GM18517 (cell line): ENCODE data around the gene PAPSS1.
A peak's percentile ranks its signal among the peaks of the same experiment; 100 is the strongest.
"Not testable (repeated sequence)": the region's sequence is repeated elsewhere in the genome, so short reads cannot be mapped to it uniquely, and the experiment has no call there.

ENCODE experiments used
- ATAC-seq: cut with Tn5 transposase; IDR thresholded peaks from one replicate; pipeline ENCODE4 v1.9.1; 2021; ENCODE audit warnings: mild to moderate bottlenecking, moderate library complexity; ENCODE audit not compliant: unreplicated experiment

Gene PAPSS1

GRCh38 chr4:107726131-107726925, 6.3 kb upstream of the PAPSS1 start:
- not testable (repeated sequence) for ATAC-seq

- ATAC-seq, result no peak
Measured at GRCh38 chr4:107725281-107725859, 5.3 kb upstream of the PAPSS1 start.

GRCh38 chr4:107723331-107723730, 3.3 kb upstream of the PAPSS1 start:
- ATAC-seq, result not testable (repeated sequence)

GRCh38 chr4:107721436-107722100, 1.5 kb upstream of the PAPSS1 start:
- no peak for ATAC-seq

GRCh38 chr4:107719207-107719921, 670 bp downstream of the PAPSS1 start:
- peak; percentile 4 for ATAC-seq

GRCh38 chr4:107718351-107718965, 1.6 kb downstream of the PAPSS1 start:
- ATAC-seq, result peak; percentile 32

- ATAC-seq, result no peak
Measured at GRCh38 chr4:107714256-107714655, 5.8 kb downstream of the PAPSS1 start.

- ATAC-seq, result no peak
Measured at GRCh38 chr4:107712236-107712635, 7.8 kb downstream of the PAPSS1 start.

GRCh38 chr4:107711831-107712230, 8.2 kb downstream of the PAPSS1 start:
- ATAC-seq, result no peak

- ATAC-seq, result no peak
Measured at GRCh38 chr4:107710493-107711459, 9.3 kb downstream of the PAPSS1 start.

GRCh38 chr4:107709916-107710315, 10.1 kb downstream of the PAPSS1 start:
- ATAC-seq, result no peak

GRCh38 chr4:107708225-107708624, 11.8 kb downstream of the PAPSS1 start:
- no peak for ATAC-seq

- ATAC-seq, result no peak
Measured at GRCh38 chr4:107705742-107706556, 14.1 kb downstream of the PAPSS1 start.

- ATAC-seq, result no peak
Measured at GRCh38 chr4:107701565-107701964, 18.5 kb downstream of the PAPSS1 start.

GRCh38 chr4:107699466-107700206, 20.4 kb downstream of the PAPSS1 start:
- ATAC-seq, result no peak

GRCh38 chr4:107696187-107696586, 23.8 kb downstream of the PAPSS1 start:
- ATAC-seq, result not testable (repeated sequence)

- no peak for ATAC-seq
Measured at GRCh38 chr4:107693132-107693531, 26.9 kb downstream of the PAPSS1 start.

GRCh38 chr4:107692202-107692601, 27.8 kb downstream of the PAPSS1 start:
- no peak for ATAC-seq
